SIG-M5 treated with dmso at 0.1 percent for 504 hours (cell line): Measurements from ENCODE around the gene MAIP1.
"Not testable (repeated sequence)": the region's sequence is repeated elsewhere in the genome, so short reads cannot be mapped to it uniquely, and the experiment has no call there.

ENCODE experiments used
- DNase-seq: peaks from one replicate; lab custom pipeline; 2025; ENCODE audit not compliant: unreplicated experiment; lab: John Stamatoyannopoulos, UW

MAIP1 gene

DNA sequence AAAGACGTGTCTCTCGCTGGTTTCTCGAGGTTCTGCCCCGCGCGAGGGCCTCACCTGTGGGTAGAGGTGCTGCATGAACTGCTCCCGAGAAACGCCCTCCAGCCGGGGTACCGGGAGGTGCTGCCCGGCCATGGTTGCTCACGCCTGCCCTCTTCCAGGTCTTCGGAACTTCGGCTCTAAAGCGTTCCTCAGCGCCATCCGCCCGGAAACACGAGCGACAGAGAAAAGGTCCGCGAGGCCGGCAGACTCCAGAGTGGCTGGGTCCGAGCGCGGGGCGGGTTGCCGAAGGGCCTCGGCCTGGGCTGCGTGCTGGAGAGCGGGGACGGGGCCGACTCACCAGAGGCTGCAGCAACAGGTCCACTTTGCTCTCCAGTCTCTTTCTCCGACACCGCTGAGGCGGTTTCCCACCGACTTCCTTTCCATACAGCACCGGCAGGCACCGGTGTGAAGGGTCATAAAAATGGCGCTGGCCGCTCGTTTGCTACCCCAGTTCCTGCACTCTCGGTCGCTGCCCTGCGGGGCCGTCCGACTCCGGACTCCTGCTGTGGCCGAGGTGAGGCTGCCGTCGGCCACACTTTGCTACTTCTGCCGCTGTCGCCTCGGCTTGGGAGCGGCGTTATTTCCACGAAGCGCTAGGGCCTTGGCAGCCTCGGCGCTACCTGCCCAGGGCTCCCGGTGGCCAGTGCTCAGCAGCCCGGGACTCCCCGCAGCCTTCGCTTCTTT lies at the start of gene MAIP1, which contains the start of gene TYW5:
MAIP1 (plus strand) TSS at position 244 of the 723 bp plus-strand sequence; CDS start at position 461, 217 bp downstream.
TYW5 (minus strand) TSS at position 153 of the 723 bp plus-strand sequence; CDS start at position 132, 21 bp downstream.
- peak; percentile 88 for DNase-seq

DNA sequence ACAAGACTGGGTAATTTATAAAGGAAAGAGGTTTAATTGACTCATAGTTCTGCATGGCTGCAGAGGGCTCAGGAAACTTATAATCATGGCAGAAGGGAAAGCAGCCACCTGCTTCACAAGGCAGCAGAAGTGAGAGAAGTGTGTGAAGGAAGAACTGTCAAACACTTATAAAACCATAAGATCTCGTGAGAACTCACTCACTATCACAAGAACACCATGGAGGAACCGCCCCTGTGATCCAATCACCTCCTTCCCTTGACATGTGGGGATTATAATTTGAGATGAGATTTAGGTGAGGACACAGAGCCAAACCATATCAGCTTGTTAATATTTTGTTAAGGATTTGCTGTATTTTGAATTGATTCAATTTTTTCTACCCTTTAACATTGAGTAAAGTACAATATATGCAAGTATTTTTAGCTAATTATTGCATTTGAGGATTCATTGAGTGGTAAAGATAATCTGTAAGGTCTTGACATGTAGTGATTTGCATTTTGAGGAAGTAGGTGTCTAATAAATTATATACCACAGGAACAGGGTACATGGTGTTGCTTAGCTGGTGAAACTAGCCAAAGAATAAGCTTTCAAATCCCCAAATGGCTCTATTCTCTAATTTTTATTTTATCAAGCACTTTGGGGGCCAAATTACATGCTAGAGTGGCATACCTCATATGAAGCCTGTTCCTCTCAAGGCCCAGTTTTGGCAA lies 48.2 kb upstream of the MAIP1 start:
- DNase-seq: no peak

DNA sequence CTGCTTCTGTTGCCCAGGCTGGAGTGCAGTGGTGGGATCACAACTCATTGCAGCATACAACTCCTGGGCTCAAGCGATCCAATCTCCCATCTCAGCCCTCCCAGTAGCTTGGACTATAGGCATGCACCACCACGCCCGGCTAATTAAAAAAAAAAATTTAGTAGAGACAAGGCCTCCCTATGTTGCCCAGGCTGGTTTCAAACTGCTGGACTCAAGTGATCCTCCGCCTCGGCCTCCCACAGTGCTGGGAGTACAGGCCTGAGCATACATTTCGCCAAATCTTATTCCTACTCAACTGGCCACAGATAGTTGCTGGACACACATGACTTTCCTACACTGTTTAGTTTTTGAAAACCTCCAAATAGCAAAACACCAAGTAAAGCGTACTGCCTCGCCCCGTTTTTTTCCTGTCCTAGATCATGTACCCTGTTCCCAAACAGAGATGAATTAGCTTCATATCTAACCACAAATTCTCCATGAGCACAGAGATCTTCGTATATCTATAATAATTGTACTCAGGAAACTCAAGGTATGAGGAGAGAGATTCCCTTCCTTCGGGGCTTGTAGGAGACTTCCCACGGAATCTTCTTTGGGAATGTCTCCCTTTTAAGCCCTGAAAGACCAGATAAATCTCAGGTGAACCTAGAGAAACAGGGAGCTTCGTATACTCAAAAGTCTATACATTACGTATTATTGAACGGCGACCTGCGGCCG lies 44.9 kb upstream of the MAIP1 start:
- no peak for DNase-seq

- DNase-seq: peak; percentile 99
These were observed 44.1 kb upstream of the MAIP1 start, which contains the start of gene C2orf69 for GRCh38 chr2:199911052-199911876. TSS of gene C2orf69 (plus strand) at chr2:199911293. CDS start at chr2:199911439, 146 bp downstream.

DNA sequence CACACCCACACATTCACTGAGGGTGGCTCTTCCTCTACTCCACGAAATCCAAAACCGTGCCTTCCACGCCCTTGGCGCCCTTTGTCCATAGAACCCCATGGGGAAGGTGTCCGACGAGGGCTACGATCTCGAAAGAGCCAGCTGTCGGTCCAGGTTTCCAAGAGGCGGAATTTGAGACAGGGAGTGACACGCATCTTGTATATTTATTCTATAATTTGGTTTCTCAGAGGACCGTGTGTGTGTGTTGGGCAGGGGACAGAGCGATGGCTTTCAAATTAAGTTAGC lies 43.6 kb upstream of the MAIP1 start:
- DNase-seq: no peak

DNA sequence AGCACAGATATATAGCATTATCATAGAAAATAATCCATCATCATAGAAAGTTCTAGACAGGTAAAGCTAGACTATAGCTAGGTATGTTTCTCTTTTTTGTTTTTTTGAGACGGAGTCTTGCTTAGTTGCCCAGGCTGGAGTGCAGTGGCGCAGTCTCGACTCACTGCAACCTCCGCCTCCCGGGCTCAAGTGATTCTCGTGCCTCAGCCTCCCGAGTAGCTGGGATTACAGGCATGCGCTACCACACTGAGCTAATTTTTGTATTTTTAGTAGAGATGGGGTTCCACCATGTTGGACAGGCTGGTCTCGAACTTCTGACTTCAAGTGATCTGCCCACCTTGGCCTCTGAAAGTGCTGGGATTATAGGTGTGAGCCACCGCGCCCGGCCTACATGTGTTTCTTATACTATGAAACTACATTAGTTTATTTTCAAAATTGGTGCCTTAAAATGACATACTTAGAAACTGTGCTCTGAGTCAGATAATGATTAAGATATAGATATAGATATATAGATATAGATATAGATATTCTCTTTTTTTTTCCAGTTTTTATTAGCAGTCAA lies 42.7 kb upstream of the MAIP1 start:
- DNase-seq: not testable (repeated sequence)

DNA sequence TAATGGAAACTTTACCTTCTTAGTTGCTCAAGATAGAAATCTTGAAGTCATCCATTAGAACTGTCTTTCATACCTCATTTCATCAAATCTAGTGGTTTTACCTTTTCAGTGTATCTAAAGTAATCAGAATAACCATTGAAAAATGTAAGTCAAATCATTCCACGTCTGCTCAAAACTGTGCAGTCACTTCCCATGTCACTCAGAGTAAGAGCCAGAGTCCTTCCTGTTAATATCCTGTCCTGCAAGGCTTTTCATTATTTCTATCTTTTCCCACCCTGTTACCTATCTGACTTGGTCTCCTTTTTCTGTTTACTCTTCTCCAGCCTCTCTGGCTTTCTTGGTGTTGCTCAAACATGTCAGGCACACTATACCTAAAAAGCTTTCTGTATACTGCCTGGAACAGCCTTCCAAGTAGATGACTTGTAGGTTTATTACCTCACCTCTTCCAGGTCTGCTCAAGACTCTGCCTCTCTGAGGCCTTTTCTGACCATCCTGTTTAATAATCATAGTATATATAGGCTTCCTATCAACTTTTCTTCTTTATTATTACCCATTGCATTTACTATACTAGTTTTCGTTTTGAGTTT lies 40.9 kb upstream of the MAIP1 start:
- no peak for DNase-seq

DNA sequence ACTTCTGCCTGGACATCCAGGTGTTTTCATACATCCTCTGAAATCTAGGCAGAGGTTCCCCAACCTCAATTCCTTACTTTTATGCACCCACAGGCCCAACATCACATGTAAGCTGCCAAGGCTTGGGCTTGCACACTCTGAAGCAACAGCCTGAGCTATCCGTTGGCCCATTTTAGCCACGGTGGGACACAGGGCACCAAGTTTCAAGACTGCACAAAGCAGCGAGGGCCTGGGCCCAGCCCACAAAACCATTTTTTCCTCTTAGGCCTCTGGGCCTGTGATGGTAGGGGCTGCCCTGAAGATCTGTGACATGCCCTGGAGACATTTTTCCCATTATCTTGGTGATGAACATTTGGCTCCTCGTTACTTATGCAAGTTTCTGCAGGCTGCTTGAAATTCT lies 38.4 kb upstream of the MAIP1 start:
- DNase-seq: no peak

DNA sequence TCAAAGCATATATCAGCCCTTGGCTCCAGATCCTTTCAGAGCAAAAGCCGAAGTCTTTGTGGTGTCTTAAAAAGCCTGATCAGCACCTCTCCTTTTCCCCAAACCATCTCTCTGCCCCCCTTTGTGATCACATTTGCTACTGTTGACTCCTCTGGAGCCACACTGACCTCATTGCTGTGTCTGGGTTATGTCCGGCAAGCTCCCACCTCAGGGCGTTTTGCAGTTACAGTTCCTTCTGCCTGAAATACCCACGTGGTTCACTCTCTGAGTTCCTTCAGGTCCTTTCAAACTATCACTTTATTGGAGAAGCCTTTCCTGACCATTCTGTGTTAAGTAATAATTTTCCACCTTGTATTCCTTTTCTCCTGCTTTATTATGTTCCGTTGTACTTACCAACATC lies 32.5 kb upstream of the MAIP1 start:
- no peak for DNase-seq

DNA sequence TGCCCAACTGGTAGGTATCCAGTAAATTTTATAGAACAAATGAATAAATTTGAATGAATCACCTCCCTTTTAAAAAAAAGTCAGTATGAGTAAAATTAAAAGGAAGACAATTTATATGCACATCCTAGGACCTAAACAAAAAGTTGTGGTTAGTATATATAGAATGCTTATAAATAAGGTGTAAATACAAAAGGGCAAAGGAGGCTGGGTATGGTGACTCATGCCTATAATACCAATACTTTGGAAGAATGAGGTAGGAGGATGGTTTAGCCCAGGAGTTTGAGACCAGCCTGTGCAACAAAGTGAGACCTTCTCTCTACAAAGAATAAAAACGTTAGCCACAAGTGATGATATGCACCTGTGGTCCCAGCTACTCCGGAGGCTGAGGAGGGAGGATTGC lies 31.5 kb upstream of the MAIP1 start:
- DNase-seq: no peak

DNA sequence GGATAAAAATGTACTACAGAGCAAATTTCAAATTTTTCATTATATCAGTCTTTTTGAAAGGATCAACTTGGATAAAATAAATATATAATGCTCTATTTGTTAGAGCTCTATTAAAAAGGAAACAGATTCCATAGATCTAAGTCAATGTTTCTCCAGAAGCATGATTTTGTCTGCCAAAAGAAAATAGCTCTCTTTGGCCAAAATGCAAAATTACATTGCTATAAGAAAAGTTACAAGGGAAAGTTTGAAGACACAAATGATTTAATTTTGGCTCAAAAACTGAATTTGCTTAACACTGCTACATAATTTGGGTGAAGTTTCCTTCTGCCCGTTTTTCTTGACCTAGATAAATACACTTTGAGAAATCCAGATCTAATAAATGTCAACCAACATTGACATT lies 28.6 kb upstream of the MAIP1 start:
- DNase-seq: no peak

DNA sequence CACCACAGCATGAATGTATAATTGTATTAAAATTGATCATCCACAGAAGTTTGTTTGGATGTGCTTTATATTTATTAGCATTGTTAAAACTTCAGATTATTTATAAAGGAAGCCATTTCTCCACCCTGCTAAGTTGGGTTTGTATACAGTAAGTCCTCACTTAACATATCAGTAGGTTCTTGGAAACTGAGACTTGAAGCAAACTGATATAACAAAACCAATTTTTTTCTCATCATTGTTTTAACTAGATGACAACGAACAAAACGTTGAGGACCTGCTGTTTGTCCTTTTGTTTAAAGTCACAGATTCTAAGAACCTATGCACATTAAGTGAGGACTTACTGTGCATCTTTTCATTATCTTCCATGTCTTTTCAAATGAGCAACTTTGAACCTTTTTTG lies 27.2 kb upstream of the MAIP1 start:
- no peak for DNase-seq

- DNase-seq: no peak
These were observed 26.8 kb upstream of the MAIP1 start for GRCh38 chr2:199928626-199929025.

- no peak for DNase-seq
These were observed 26.1 kb upstream of the MAIP1 start for GRCh38 chr2:199929262-199929661.

DNA sequence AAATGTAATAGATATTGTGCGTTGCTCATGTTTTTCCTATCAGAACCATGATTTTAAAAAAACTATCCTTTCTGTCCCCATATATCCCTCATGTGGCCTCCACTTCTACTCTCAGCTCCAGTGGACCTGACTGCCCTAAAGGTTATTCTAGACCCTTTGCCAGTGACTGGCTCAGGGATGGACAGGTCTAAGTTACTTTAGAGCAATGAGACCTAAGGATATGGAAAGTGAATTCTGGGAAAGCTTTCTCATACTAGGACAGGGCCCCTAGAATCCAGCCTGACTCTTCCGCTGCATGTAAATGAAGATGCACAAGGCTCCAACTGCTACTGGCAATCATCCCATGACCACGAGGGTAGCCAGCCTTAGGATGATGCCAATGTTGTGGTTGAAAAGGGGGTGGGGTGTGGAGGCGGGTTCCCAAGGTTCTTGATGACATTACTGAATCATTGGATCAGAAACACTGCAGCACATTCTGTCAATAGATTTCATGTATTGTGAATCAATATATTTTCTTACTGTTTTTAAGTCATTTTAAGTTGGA lies 23.0 kb upstream of the MAIP1 start:
- no peak for DNase-seq

DNA sequence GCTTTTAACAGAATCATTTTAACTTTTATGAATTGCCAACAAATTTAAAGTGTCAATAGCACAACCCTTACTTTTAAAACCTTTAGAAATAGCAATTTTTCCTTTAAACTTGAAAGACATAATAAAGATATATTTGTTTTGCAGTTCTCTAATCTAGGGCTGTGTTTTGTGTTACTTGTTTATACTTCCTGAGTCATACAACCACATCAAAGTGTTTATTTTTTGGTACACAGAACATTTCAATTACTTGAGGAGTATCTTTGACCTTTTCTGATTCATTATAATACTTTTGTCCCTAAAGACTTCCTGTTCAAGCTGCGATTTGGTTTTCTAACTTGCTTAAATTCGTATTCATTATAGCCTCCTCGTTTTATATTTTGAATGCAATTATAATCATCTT lies 21.9 kb upstream of the MAIP1 start:
- no peak for DNase-seq

DNA sequence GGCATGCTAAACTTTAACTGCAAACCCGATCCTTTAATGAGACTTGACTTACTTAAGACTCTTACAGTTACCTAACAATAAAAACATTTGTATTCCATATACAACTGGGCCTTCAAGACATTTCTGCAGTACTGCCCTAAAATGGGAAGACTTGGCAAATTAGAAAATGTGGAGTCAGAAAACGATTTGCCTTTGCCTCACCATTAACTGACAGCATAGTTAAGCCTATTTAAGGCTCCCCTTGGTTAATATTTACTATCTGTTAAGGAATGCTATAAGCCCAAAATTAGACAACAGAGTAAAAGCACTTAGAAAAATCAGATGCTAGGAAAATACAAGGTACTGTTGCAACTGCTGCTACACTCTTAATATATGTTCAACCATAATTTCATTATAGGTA lies 18.8 kb upstream of the MAIP1 start:
- DNase-seq: no peak

GRCh38 chr2:199940373-199940772 lies 15.0 kb upstream of the MAIP1 start:
- peak; percentile 72 for DNase-seq

DNA sequence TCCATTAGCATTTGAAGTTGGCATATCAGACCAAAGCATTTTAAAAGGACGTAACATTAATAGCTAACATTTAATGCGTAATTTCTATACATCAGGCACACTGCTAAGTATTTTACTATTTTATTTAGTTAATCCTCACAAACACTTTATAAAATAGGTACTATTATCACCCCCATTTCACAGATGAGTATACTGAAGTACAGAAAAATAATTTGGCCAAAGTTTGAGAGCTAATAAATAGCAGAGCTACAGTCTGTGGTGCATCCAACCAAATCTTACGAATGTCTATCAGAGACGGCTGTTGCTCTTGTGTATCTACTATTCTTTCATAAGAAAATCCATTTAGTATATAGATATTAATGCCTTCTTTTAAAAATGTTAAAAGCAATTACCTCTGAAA lies 12.0 kb upstream of the MAIP1 start:
- no peak for DNase-seq

- no peak for DNase-seq
These were observed 9.2 kb upstream of the MAIP1 start for GRCh38 chr2:199946196-199946595.
